ENCODE measurements around the gene DDX4. TPM values are rescaled to one million over a fixed set of nuclear protein-coding genes. Genes with fewer than 3 reads are reported as not detected.

DDX4 gene
- total and polyA plus RNA-seq, 8 donors = 0.02 to 0.56 (median 0.11) TPM; not detected in 2

DNA sequence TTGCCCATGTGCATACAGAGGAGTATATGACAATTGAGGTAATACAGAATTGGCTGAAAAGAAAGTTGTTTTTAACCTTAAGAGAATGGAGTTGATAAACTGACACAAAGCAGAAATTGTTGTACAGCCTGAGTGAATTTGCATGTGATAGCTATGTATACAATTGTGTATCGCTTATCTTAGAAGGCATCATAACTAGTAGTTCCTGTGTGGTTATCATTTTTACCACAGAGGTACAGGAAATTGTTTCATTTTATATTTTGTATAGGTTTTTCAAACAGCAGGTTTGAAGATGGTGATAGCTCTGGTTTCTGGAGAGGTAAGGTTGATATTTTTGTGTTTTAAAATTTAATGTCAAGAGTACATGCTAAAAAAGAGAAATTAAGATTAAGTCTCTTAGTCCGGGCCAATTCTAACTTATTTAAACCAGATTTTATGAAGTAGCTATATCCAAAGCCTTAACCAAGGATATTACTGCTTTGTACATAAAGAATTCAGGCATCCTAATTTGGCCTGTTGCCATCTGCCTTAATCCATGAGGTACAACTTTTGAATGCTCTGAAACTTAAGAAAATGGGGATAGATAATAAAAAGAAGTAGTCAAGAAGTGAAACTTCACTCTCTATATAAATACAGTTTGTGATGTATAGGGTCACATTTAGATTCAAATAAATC lies 26.0 kb downstream of the DDX4 start:
- DNase-seq (no peak), FAIRE-seq (no peak)
- WGBS, 2 donors = 90 to 91% methylated on average over 2 of the region's 2 CpGs

DNA sequence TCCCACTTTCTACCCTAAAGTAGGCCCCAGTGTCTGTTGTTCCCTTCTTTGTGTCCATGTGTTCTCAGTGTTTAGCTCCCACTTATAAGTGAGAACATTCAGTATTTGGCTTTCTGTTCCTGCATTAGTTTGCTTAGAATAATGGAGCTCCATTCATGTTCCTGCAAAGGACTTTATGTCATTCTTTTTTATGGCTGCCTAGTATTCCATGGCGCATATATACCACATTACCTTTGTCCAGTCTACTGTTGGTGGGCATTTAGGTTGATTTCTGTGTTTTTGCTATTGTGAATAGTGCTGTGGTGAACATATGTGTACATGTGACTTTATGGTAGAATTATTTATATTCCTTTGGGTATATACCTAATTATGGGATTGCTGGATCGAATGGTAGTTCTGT lies 30.4 kb downstream of the DDX4 start:
- ATAC-seq = no peak
- no peak for FAIRE-seq
- 94 to 97% methylated on average over 2 of the region's 2 CpGs for WGBS, 2 donors

More for the DNA sequence above, 26.0 kb downstream of the DDX4 start:
- H3K27ac ChIP-seq = no peak overlapping the region
- no peaks in the 10 kb centered on the region for H3K4me1 ChIP-seq
- TF ChIP-seq, protein P1, sequence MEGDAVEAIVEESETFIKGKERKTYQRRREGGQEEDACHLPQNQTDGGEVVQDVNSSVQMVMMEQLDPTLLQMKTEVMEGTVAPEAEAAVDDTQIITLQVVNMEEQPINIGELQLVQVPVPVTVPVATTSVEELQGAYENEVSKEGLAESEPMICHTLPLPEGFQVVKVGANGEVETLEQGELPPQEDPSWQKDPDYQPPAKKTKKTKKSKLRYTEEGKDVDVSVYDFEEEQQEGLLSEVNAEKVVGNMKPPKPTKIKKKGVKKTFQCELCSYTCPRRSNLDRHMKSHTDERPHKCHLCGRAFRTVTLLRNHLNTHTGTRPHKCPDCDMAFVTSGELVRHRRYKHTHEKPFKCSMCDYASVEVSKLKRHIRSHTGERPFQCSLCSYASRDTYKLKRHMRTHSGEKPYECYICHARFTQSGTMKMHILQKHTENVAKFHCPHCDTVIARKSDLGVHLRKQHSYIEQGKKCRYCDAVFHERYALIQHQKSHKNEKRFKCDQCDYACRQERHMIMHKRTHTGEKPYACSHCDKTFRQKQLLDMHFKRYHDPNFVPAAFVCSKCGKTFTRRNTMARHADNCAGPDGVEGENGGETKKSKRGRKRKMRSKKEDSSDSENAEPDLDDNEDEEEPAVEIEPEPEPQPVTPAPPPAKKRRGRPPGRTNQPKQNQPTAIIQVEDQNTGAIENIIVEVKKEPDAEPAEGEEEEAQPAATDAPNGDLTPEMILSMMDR (IDR thresholded peaks at IDR 0.05) = no peak
- no peak overlapping the region for H3K4me3 ChIP-seq
- intact Hi-C loops (cut with DNase I) = no loop called here
- H3K27me3 ChIP-seq = no peaks in the 10 kb centered on the region
- no peak for ATAC-seq
- H3K9me3 ChIP-seq = no peaks in the 10 kb centered on the region
- H3K36me3 ChIP-seq = no peaks in the 10 kb centered on the region

DNA sequence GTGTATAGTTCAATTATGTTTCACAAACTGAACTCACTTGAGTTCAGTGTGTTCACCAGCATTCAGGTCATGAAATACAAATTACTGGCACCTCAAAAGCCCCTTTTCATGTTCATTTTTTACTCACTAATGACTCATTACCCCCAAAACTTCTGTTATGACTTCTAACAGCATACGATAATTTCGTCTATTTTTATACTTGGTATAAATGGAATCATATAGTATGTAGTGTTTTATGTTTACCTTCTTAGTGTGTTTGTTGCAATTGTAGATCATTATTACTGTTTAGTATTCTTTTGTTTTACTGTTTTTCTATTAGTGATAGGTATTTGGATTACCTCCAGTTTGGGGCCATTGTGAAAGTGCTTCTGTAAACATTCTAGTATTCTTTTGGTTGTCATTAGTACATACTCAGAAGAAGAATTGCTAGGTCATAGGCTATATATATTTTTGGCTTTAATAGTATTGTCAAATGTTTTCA lies 33.4 kb downstream of the DDX4 start:
- H3K9me3 ChIP-seq = no peaks in the 10 kb centered on the region
- FAIRE-seq = no peak
- 85 to 92% methylated on average over 2 of the region's 2 CpGs for WGBS, 2 donors

More for the DNA sequence above, 30.4 kb downstream of the DDX4 start:
- no peaks in the 10 kb centered on the region for H3K9me3 ChIP-seq
- no peak overlapping the region for H3K4me3 ChIP-seq
- no peaks in the 10 kb centered on the region for H3K4me1 ChIP-seq
- DNase-seq = no peak
- TF ChIP-seq, protein P1 (IDR thresholded peaks at IDR 0.05) = no peak
- intact Hi-C loops (cut with DNase I) = no loop called here
- H3K27ac ChIP-seq = no peak overlapping the region
- H3K27me3 ChIP-seq = no peaks in the 10 kb centered on the region
- H3K36me3 ChIP-seq = no peaks in the 10 kb centered on the region

DNA sequence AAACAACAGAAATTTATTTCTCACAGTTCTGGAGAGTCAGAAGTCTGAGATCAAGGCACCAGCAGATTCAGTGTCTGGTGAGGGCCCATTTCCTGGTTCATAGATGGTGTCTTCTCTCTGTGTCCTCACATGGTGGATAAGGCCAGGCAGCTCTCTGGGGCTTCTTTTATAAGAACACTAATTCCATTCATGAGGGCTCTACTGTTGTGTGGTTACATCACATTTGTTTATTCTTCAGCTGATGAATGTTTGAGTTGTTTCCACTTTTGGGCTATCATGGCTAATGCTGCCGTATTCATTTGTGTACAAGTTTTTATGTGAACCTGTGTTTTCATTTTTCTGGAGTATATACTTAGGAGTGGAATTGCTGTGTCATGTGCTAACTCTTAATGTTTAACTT lies 35.2 kb downstream of the DDX4 start:
- TF ChIP-seq, protein P1 (IDR thresholded peaks at IDR 0.05) = no peak
- ATAC-seq (peak in 1 of 4 donors; percentile 14), DNase-seq (no peak), FAIRE-seq (no peak)
- no peaks in the 10 kb centered on the region for H3K36me3 ChIP-seq
- no peaks in the 10 kb centered on the region for H3K4me1 ChIP-seq
- WGBS, 2 donors = 74 to 75% methylated on average over 1 of the region's 1 CpG
- intact Hi-C loops (cut with DNase I) = no loop called here
- no peak overlapping the region for H3K27ac ChIP-seq
- H3K9me3 ChIP-seq = no peaks in the 10 kb centered on the region
- H3K27me3 ChIP-seq = no peaks in the 10 kb centered on the region
- H3K4me3 ChIP-seq = no peak overlapping the region

More for the DNA sequence above, 33.4 kb downstream of the DDX4 start:
- intact Hi-C loops (cut with DNase I) = no loop called here
- Histone ChIP-seq H3K4me1 (no peaks in the 10 kb centered on the region), H3K27me3 (no peaks in the 10 kb centered on the region), H3K36me3 (no peaks in the 10 kb centered on the region), H3K4me3 (no peak overlapping the region), H3K27ac (no peak overlapping the region)
- DNase-seq (no peak), ATAC-seq (no peak)
- TF ChIP-seq, protein P1 (IDR thresholded peaks at IDR 0.05) = no peak

DNA sequence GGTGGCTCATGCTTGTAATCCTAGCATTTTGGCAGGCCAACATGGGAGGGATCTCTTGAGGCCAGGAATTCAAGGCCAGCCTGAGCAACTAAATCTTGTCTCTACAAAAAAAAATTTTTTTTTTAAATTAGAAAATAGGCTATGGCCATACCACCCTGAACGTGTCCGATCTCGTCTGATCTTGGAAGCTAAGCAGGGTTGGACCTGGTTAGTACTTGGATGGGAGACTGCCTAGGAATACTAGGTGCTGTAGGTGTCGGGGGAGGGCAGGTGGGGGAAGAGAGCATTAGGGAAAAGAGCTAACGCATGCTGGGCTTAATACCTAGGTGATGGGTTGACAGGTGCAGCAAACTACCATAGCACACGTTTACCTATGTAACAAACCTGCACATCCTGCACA lies 39.5 kb downstream of the DDX4 start:
- 86 to 94% methylated on average over 6 of the region's 6 CpGs for WGBS, 2 donors
- TF ChIP-seq, protein P1 (IDR thresholded peaks at IDR 0.05) = no peak
- no peaks in the 10 kb centered on the region for H3K9me3 ChIP-seq
- H3K4me1 ChIP-seq = peaks cover 0 to 4% (median 0%) of the 10 kb centered on the region in 3 donors
- no peak for ATAC-seq
- H3K27ac ChIP-seq = no peak overlapping the region
- H3K36me3 ChIP-seq = no peaks in the 10 kb centered on the region
- no peak for FAIRE-seq
- intact Hi-C loops (cut with DNase I) = no loop called here
- no peaks in the 10 kb centered on the region for H3K27me3 ChIP-seq
- H3K4me3 ChIP-seq = no peak overlapping the region
- DNase-seq = no peak
